MM.1S (cell line): ENCODE measurements around the gene RBKS.

Experiments used
- EZH2 ChIP-seq: fragments of 300-600 bp; sonication (generic); optimal IDR thresholded peaks from 2 replicates; pipeline ENCODE3; 2017; ENCODE audit warnings: low read depth, mild to moderate bottlenecking, antibody characterized with exemption, low read length, mixed read lengths
- TF ChIP-seq, protein P1 (sequence below): fragments of 300-600 bp; sonication (generic); IDR thresholded peaks from 2 replicates; pipeline ENCODE4 v1.5.1; 2016; ENCODE audit warnings: antibody characterized with exemption, low read length, mixed read lengths

DNA sequence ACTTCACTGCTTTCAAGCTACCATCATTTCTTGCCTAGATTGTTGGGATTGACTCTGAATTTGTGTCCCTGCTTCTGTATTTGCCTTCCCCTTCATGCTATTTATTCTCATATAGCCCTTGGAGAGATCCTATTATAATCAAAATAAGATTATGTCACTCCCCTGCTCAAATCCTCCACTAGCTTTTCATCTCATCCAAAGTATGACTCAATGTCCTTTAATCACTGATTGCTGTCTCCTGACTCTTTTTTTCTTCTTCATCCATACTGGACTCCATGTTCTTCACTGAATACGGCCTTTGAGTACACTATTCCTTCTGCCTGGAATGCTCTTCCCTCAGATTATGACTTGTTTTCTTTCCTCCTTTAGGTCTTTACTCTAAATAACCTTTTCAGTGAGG, 5.0 kb downstream of the RBKS start:
- TF ChIP-seq, protein P1, sequence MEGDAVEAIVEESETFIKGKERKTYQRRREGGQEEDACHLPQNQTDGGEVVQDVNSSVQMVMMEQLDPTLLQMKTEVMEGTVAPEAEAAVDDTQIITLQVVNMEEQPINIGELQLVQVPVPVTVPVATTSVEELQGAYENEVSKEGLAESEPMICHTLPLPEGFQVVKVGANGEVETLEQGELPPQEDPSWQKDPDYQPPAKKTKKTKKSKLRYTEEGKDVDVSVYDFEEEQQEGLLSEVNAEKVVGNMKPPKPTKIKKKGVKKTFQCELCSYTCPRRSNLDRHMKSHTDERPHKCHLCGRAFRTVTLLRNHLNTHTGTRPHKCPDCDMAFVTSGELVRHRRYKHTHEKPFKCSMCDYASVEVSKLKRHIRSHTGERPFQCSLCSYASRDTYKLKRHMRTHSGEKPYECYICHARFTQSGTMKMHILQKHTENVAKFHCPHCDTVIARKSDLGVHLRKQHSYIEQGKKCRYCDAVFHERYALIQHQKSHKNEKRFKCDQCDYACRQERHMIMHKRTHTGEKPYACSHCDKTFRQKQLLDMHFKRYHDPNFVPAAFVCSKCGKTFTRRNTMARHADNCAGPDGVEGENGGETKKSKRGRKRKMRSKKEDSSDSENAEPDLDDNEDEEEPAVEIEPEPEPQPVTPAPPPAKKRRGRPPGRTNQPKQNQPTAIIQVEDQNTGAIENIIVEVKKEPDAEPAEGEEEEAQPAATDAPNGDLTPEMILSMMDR = no peak
- no peak for TF ChIP-seq EZH2
